Measurements from ENCODE around the gene RANGAP1.

DNA sequence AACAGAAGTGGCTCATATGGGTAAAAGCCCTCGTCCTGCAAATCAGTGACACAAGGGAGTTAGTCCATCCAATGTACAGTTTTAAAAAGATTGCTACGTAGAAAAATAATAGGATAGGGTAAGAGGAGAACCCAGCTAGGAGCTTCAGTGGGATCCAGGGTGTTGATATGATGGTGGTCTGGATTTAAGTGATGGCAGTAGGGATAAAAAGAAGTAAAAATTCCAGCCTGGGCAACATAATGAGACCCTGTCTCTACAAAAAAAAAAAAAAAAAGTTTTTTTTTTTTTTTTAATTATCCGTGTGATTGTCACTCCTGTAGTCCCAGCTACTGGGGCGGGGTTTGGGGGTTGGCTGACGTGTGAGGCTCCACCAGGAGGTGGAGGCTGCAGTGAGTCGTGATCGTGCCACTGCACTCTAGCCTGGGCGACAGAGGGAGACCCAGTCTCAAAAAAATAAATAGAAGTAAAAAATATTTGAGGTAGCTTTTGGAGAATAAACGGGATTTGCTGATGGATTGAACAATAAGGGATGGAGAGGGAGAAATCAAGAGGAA lies 87.9 kb downstream of the RANGAP1 start:
- TF ChIP-seq CTCF (IDR thresholded peaks at IDR 0.05) (no peak), POLR2A (IDR thresholded peaks at IDR 0.05) (no peak)
